ENCODE data around the gene POLR1A. TPM values are rescaled to one million over a fixed set of nuclear protein-coding genes. Genes with fewer than 3 reads are reported as not detected.

Gene POLR1A
- polyA plus RNA-seq, 2 of the 4 experiments (the other 2 are of a cell fraction) = 22.8 to 55.7 TPM

DNA sequence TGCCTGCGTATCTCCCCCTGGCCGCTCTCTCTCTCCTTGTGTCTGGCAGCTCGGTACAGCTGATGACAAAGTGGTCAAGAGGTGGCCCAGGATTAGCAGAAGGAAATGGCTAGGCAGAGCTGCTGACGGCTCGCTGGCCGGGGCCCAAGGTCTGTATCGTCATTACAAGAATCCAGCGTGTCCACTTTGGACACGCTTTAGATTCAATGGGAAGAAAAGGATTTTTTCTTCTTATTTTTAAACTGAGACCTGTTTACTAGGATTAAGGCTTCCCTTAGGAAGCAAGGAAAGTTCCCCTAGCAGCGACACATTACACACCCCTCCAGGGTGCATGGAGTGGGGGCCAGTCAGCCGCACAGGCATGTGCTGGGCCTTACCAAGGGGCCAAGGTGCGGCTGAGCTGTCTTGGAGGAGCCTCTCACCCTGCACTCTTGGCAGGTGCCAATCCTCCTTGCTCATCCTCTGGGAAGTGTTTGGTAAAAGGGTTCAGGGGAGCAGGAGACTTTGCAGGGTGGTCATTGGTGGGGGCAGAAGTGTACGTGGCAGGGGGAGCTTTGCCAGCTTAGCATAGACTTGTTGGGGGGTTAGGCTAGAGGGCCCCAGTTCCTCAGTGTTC, 76.8 kb downstream of the POLR1A start (continued):
- TF ChIP-seq HOXB13 (CRISPR knock-in tag; IDR thresholded peaks at IDR 0.05; ENCODE audit: low read depth) = no peak
- TF ChIP-seq KDM5A (IDR thresholded peaks at IDR 0.05) = no peak
- TF ChIP-seq CEBPB (IDR thresholded peaks at IDR 0.05) = no peak
- TF ChIP-seq, protein P1, sequence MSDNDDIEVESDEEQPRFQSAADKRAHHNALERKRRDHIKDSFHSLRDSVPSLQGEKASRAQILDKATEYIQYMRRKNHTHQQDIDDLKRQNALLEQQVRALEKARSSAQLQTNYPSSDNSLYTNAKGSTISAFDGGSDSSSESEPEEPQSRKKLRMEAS (IDR thresholded peaks at IDR 0.05) = no peak
- TF ChIP-seq, protein P2, sequence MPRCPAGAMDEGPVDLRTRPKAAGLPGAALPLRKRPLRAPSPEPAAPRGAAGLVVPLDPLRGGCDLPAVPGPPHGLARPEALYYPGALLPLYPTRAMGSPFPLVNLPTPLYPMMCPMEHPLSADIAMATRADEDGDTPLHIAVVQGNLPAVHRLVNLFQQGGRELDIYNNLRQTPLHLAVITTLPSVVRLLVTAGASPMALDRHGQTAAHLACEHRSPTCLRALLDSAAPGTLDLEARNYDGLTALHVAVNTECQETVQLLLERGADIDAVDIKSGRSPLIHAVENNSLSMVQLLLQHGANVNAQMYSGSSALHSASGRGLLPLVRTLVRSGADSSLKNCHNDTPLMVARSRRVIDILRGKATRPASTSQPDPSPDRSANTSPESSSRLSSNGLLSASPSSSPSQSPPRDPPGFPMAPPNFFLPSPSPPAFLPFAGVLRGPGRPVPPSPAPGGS (IDR thresholded peaks at IDR 0.05) = no peak
- TF ChIP-seq, protein P3, sequence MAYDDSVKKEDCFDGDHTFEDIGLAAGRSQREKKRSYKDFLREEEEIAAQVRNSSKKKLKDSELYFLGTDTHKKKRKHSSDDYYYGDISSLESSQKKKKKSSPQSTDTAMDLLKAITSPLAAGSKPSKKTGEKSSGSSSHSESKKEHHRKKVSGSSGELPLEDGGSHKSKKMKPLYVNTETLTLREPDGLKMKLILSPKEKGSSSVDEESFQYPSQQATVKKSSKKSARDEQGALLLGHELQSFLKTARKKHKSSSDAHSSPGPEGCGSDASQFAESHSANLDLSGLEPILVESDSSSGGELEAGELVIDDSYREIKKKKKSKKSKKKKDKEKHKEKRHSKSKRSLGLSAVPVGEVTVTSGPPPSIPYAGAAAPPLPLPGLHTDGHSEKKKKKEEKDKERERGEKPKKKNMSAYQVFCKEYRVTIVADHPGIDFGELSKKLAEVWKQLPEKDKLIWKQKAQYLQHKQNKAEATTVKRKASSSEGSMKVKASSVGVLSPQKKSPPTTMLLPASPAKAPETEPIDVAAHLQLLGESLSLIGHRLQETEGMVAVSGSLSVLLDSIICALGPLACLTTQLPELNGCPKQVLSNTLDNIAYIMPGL (CRISPR knock-in tag; IDR thresholded peaks at IDR 0.05; ENCODE audit: borderline replicate concordance) = no peak

DNA sequence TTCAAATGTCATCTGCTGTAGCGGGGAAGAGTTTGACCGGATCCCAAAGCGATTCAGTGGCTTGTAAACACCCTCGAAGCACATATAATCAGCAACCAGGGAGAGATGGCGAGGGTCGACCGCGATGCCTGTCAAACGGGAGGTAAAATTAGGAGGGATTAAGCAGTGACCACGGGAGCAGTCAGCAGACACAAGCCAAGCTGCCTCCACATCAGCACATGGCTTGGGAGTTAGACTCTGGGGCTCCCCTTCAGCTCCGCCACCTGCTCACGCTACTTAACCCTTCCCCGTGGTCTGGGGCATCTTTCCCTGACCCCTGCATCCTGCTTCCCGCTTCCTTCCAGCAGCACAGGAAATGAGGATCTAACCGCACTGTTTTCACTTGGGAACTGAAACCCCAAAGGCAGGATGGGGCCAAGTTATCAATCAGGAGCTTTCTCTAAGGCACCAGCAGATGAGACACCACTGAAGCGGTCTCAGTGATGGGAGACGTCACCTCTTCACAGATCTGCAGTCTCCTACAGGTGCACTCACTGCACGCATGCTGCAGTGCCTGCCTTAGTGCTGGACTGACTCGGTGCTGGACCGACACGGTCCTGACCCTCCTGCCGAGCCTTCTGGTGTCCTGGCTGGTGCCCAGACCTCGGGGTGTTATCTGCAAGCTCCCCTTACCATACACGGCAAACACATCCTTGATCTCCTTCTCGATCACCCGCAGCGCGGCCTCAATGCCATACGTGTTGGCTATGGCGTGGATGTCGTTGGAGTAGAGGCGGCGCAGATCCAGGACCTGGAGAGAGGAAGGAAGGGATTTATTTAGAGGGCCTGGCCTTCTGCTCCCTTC, 77.5 kb downstream of the POLR1A start:
- CTCF ChIA-PET = interaction anchor here (0.9 to 6.6 kb wide), 9 partner anchors 13 to 200 kb away, joined by 3 to 40 read pairs (median 3); partner anchors contain the start of gene ST3GAL5

DNA sequence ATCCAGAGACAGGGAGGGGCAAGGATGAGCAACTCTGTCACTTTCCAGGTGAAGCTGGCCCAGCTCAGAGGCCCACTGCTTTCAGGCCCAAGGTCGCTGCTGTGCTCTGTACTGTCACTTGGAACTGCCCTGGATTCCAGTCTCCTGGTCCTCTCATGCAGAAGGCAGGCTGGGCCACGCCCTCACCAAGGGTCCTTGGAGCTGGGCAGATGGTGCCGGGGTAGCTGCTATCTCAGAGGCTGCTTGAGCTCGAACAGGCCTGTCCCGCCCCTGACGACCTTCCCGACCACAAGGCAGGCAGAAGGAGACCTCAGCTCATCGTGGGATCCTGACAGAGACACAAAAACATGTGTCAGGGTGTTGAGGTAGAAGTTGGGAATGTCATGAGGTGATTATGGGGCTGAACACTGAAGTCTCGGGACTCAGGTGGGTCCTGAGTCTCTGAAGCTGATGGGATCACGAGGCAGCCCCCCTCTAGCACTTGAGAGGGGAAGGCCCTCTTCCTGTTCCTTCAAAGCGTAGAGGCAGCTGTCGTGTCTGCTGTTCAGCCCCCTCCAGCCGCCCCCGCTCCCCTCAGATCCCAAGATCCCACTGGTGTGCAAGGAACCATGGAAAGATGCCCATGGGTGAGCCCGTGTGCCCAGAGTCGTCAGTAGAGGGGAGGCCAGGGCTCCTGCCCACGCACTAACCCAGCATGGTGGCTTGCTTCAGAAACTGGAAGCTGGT, 78.3 kb downstream of the POLR1A start:
- CTCF ChIA-PET = interaction anchor here (0.6 to 6.6 kb wide), 9 partner anchors 9 to 296 kb away, joined by 3 to 40 read pairs (median 3); partner anchors contain the start of gene ST3GAL5
- POLR2A ChIA-PET = no interaction called here
- no peak for DNase-seq (ENCODE audit: low read depth in 1 of 2, low spot score in 1 of 2)
- TF ChIP-seq MAZ (IDR thresholded peaks at IDR 0.05; ENCODE audit: borderline replicate concordance, low read depth, low read length) (no peak), HOXA7 (CRISPR knock-in tag; IDR thresholded peaks at IDR 0.05) (no peak), HOXB13 (CRISPR knock-in tag; IDR thresholded peaks at IDR 0.05; ENCODE audit: low read depth) (no peak)
- TF ChIP-seq, protein P4, sequence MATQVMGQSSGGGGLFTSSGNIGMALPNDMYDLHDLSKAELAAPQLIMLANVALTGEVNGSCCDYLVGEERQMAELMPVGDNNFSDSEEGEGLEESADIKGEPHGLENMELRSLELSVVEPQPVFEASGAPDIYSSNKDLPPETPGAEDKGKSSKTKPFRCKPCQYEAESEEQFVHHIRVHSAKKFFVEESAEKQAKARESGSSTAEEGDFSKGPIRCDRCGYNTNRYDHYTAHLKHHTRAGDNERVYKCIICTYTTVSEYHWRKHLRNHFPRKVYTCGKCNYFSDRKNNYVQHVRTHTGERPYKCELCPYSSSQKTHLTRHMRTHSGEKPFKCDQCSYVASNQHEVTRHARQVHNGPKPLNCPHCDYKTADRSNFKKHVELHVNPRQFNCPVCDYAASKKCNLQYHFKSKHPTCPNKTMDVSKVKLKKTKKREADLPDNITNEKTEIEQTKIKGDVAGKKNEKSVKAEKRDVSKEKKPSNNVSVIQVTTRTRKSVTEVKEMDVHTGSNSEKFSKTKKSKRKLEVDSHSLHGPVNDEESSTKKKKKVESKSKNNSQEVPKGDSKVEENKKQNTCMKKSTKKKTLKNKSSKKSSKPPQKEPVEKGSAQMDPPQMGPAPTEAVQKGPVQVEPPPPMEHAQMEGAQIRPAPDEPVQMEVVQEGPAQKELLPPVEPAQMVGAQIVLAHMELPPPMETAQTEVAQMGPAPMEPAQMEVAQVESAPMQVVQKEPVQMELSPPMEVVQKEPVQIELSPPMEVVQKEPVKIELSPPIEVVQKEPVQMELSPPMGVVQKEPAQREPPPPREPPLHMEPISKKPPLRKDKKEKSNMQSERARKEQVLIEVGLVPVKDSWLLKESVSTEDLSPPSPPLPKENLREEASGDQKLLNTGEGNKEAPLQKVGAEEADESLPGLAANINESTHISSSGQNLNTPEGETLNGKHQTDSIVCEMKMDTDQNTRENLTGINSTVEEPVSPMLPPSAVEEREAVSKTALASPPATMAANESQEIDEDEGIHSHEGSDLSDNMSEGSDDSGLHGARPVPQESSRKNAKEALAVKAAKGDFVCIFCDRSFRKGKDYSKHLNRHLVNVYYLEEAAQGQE (IDR thresholded peaks at IDR 0.05) = no peak
- TF ChIP-seq, protein P2 (IDR thresholded peaks at IDR 0.05) = no peak
- WGBS (ENCODE audit: missing lambda C conversion rate) = 92% methylated on average over 15 of the region's 17 CpGs
- Histone ChIP-seq H3K4me2 (no peak overlapping the region), H3K9me3 (no peaks in the 10 kb centered on the region), H3K4me3 (no peak overlapping the region), H3K4me1 (0 out of 3 replicates have a peak, but pooled peaks cover 6% of the 10 kb centered on the region), H3K27ac (0 out of 6 replicates have a peak overlapping the region, but pooled peaks of 1 of the 2 experiments have one; percentile 5)
- FAIRE-seq = no peak
- no peak for ATAC-seq

More for the DNA sequence above, 77.5 kb downstream of the POLR1A start:
- 93% methylated on average over 33 of the region's 33 CpGs for WGBS (ENCODE audit: missing lambda C conversion rate)
- H3K4me1 ChIP-seq = 0 out of 3 replicates have a peak, but pooled peaks cover 2% of the 10 kb centered on the region
- DNase-seq (ENCODE audit: low read depth in 1 of 2, low spot score in 1 of 2) (no peak), ATAC-seq (no peak), FAIRE-seq (no peak)
- H3K9me3 ChIP-seq = no peaks in the 10 kb centered on the region
- TF ChIP-seq HEYL (CRISPR knock-in tag; IDR thresholded peaks at IDR 0.05) (no peak), KDM1A (IDR thresholded peaks at IDR 0.05; ENCODE audit: low read depth) (no peak), EHMT2 (IDR thresholded peaks at IDR 0.05; ENCODE audit: low read depth) (no peak)
- TF ChIP-seq, protein P5, sequence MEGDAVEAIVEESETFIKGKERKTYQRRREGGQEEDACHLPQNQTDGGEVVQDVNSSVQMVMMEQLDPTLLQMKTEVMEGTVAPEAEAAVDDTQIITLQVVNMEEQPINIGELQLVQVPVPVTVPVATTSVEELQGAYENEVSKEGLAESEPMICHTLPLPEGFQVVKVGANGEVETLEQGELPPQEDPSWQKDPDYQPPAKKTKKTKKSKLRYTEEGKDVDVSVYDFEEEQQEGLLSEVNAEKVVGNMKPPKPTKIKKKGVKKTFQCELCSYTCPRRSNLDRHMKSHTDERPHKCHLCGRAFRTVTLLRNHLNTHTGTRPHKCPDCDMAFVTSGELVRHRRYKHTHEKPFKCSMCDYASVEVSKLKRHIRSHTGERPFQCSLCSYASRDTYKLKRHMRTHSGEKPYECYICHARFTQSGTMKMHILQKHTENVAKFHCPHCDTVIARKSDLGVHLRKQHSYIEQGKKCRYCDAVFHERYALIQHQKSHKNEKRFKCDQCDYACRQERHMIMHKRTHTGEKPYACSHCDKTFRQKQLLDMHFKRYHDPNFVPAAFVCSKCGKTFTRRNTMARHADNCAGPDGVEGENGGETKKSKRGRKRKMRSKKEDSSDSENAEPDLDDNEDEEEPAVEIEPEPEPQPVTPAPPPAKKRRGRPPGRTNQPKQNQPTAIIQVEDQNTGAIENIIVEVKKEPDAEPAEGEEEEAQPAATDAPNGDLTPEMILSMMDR (IDR thresholded peaks at IDR 0.05) = no peak
- TF ChIP-seq, protein P6, sequence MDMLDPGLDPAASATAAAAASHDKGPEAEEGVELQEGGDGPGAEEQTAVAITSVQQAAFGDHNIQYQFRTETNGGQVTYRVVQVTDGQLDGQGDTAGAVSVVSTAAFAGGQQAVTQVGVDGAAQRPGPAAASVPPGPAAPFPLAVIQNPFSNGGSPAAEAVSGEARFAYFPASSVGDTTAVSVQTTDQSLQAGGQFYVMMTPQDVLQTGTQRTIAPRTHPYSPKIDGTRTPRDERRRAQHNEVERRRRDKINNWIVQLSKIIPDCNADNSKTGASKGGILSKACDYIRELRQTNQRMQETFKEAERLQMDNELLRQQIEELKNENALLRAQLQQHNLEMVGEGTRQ (IDR thresholded peaks at IDR 0.05) = no peak
- POLR2A ChIA-PET = no interaction called here
- H3K4me3 ChIP-seq = no peak overlapping the region
- no peak overlapping the region for H3K4me2 ChIP-seq
- no peak overlapping the region for H3K27ac ChIP-seq

Data from A549 (cell line).